K562 (cell line): Measurements from ENCODE around the gene ZNF865. TPM values are rescaled to one million over a fixed set of nuclear protein-coding genes. Genes with fewer than 3 reads are reported as not detected.

Experiments
- CAMTA2 ChIP-seq: fragments of 250-450 bp; sonication (Bioruptor Pico); conservative IDR thresholded peaks from 2 replicates; pipeline ENCODE4 v1.5.1; 2022
- ELK1 ChIP-seq: sonication (generic); formaldehyde crosslinking; IDR thresholded peaks from 2 replicates; pipeline ENCODE4 v1.8.1; 2022; ENCODE audit warnings: missing genetic modification reagents
- ILK ChIP-seq: fragments of 450-650 bp; IDR thresholded peaks from 2 replicates; pipeline ENCODE4 v1.6.1; 2016; ENCODE audit warnings: missing genetic modification characterization, low read depth, mild to moderate bottlenecking, missing compliant biosample characterization, moderate library complexity, borderline replicate concordance
- TCF3 ChIP-seq: sonication (generic); formaldehyde crosslinking; IDR thresholded peaks from 2 replicates; pipeline ENCODE4 v1.4.0; 2020; ENCODE audit warnings: mild to moderate bottlenecking, missing genetic modification reagents
- ZKSCAN3 ChIP-seq: fragments of 250-450 bp; sonication (Bioruptor Pico); IDR thresholded peaks from 2 replicates; pipeline ENCODE4 v1.4.0; 2020
- ZNF584 ChIP-seq: fragments of 200-800 bp; sonication (Bioruptor generic); IDR thresholded peaks from 2 replicates; pipeline ENCODE4 v1.6.1; 2016; ENCODE audit warnings: low read depth, mild to moderate bottlenecking, missing genetic modification characterization, missing compliant biosample characterization
- ZNF778 ChIP-seq: fragments of 450-650 bp; formaldehyde crosslinking; IDR thresholded peaks from 2 replicates; pipeline ENCODE4 v1.4.0; 2020; ENCODE audit warnings: mild to moderate bottlenecking, moderate library complexity
- polyA plus RNA-seq, 8 experiments: library from polyadenylated mRNA; depleted of rRNA in 4 of 8; stranded (reverse) in 5 of 8; unstranded in 3 of 8; fragments of >200 nt; fragmentation: Nextera tagmentation in 2 of 8; fragmentation: Illumina TruSeq in 1 of 8; extraction: Ambion mirVana in 2 of 8; extraction: Trizol in 1 of 8; gene quantifications; 2 replicates each; pipeline versions ENCODE4 v1.2.1 to v1.2.3, GENCODE V29; 2011 to 2014; ENCODE audit warnings: inconsistent platforms in 1 of 8, missing spikeins in 1 of 8
- total RNA-seq, 7 experiments: library from RNA; depleted of rRNA in 6 of 7; stranded (reverse); fragments of >200 nt in 6 of 7; fragmentation: Illumina TruSeq in 2 of 7; extraction: Trizol in 2 of 7; gene quantifications; 2 replicates each; pipeline versions ENCODE4 v1.2.1 to v1.2.3, GENCODE V29; 2011 to 2021; ENCODE audit warnings: low replicate concordance in 1 of 7
- TF ChIP-seq, protein P1 (sequence below): fragments of 250-450 bp; sonication (Bioruptor Pico); IDR thresholded peaks from 2 replicates; pipeline ENCODE4 v1.5.1; 2021; ENCODE audit warnings: mild to moderate bottlenecking

The ZNF865 gene
- total and polyA plus RNA-seq, 9 of the 15 experiments (the other 6 are each of a cell fraction or from before 2014, with no cell fraction given): 0.40 to 18.8 (median 1.6) TPM; not detected in 2

GRCh38 chr19:55640043-55640576 lies 34.7 kb downstream of the ZNF865 start (continued):
- TF ChIP-seq ZNF778: no peak
- peak; percentile 70; the same call in 1 of the 2 replicates for TF ChIP-seq ELK1 (CRISPR knock-in tag)
- TF ChIP-seq TCF3 (CRISPR knock-in tag): peak; percentile 42; the same call in 1 of the 2 replicates
- no peak for TF ChIP-seq ILK (tag)
- TF ChIP-seq CAMTA2: no peak
- TF ChIP-seq, protein P1, sequence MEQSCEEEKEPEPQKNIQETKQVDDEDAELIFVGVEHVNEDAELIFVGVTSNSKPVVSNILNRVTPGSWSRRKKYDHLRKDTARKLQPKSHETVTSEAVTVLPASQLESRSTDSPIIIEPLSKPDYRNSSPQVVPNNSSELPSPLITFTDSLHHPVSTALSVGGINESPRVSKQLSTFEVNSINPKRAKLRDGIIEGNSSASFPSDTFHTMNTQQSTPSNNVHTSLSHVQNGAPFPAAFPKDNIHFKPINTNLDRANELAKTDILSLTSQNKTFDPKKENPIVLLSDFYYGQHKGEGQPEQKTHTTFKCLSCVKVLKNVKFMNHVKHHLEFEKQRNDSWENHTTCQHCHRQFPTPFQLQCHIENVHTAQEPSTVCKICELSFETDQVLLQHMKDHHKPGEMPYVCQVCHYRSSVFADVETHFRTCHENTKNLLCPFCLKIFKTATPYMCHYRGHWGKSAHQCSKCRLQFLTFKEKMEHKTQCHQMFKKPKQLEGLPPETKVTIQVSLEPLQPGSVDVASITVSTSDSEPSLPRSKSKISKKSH (CRISPR knock-in tag): no peak
- no peak for TF ChIP-seq ZNF584 (CRISPR knock-in tag)
- TF ChIP-seq ZKSCAN3: no peak
